Heart left ventricle (tissue), 16 donors: ENCODE data around the gene SRGAP3. TPM values are rescaled to one million over a fixed set of nuclear protein-coding genes. Genes with fewer than 3 reads are reported as not detected.

Source experiments
- ATAC-seq, 4 donors: fragments of 200-7000 bp; cut with Tn5 transposase; one replicate each; pipeline ENCODE4 v1.9.1; 2020 to 2022; ENCODE audit warnings: moderate library complexity in 4 of 4, mild to moderate bottlenecking in 3 of 4, moderate number of reproducible peaks in 1 of 4
- DNase-seq, 5 donors: peaks; one replicate each; pipeline ENCODE4 v3.0.0-alpha.2; 2020
- H3K27ac ChIP-seq, 12 donors: fragments of 200-600 bp; sonication (generic) in 4 of 12; one replicate each; pipeline versions ENCODE4 v1.5.0 to v1.8.0; 2016 to 2022; ENCODE audit warnings: mild to moderate bottlenecking in 2 of 12
- H3K27me3 ChIP-seq, 9 donors: fragments of 200-600 bp; sonication (generic) in 2 of 9; one replicate each; pipeline versions ENCODE4 v1.5.1 to v1.8.0; 2016 to 2022; ENCODE audit warnings: mild to moderate bottlenecking in 3 of 9
- H3K36me3 ChIP-seq, 9 donors: fragments of 200-600 bp; sonication (generic) in 2 of 9; one replicate each; pipeline versions ENCODE4 v1.5.0 to v1.8.0; 2018 to 2022; ENCODE audit warnings: mild to moderate bottlenecking in 2 of 9
- H3K4me1 ChIP-seq, 12 donors: fragments of 200-600 bp; sonication (generic) in 4 of 12; one replicate each; pipeline versions ENCODE4 v1.5.0 to v1.8.0; 2016 to 2022; ENCODE audit warnings: mild to moderate bottlenecking in 3 of 12
- H3K4me3 ChIP-seq, 12 donors: fragments of 200-600 bp; sonication (generic) in 4 of 12; one replicate each; pipeline versions ENCODE4 v1.5.0 to v1.8.0; 2017 to 2022; ENCODE audit warnings: mild to moderate bottlenecking in 9 of 12, moderate library complexity in 4 of 12
- H3K9me3 ChIP-seq, 12 donors: fragments of 200-600 bp; sonication (generic) in 4 of 12; one replicate each; pipeline versions ENCODE4 v1.5.0 to v1.8.0; 2016 to 2022; ENCODE audit warnings: mild to moderate bottlenecking in 1 of 12
- POLR2A ChIP-seq, 2 donors: fragments of 450-650 bp; IDR thresholded peaks; one replicate each; pipeline ENCODE4 v1.6.1; 2017; ENCODE audit warnings: antibody characterized with exemption in 2 of 2, mild to moderate bottlenecking in 2 of 2, moderate library complexity in 2 of 2
- WGBS, 4 donors: extraction: QIAGEN DNeasy Blood & Tissue Kit in 2 of 4; methylation state at CpG; one replicate each; pipeline versions ENCODE4 v1.1.5 to v1.1.7; 2013 to 2018; 5-methylcytosine and 5-hydroxymethylcytosine counted together
- intact Hi-C, 10 donors: fragments of 100-400 bp; cut with DNase I; formaldehyde crosslinking; loops; one replicate each; pipeline versions ENCODE4 v1.11.1 to v1.14.2; 2022
- polyA plus RNA-seq, 2 donors: library from polyadenylated mRNA; stranded (reverse); fragments of 200-250 nt; gene quantifications; one replicate each; pipeline ENCODE4 v1.2.3, GENCODE V29; 2013
- total RNA-seq, 9 donors: library from RNA; depleted of rRNA in 2 of 9; stranded (reverse); fragments of >200 nt in 2 of 9; fragmentation: NEBNext Ultra II Directional in 3 of 9; extraction: Animal tissue kit (Norgen Biotek cat#: 25700) in 3 of 9; gene quantifications; one replicate each; pipeline versions ENCODE4 v1.1.0 to v1.2.4, GENCODE V29; 2016 to 2023
- TF ChIP-seq, protein P1 (sequence below), 12 donors: fragments of 200-600 bp; sonication (generic) in 4 of 12; IDR thresholded peaks; one replicate each; pipeline versions ENCODE4 v1.5.0 to v1.8.0; 2018 to 2022; ENCODE audit warnings: antibody characterized with exemption in 12 of 12, mild to moderate bottlenecking in 5 of 12
- donor health status: ischemic (EF 13 %, LVEDD 7.1; RV severe dilation, severe dysfunction).
- donor health status: healthy with polysubstance abuse.
- donor health status: DM: no; HTN: yes; CAD: no.
- donor health status: DM: no; HTN: no; CAD: no.
- donor health status: ischemic (EF 25% LVEDD 6.9; RV normal size, moderate dysfunction).
- donor health status: ischemic (EF 25% LVEDD 5.7; RV mildly dilated, moderate dysfunction).
- donor health status: healthy.
- donor health status: DM: yes; HTN: yes; CAD: no.
- donor health status: ischemic (EF 35%, LVEDD 5.7; RV mildly dilated, moderate dysfunction).
- donor health status: nonischemic (EF 11% LVEDD 7.7; RV severe dilation, severe dysfunction).
- donor health status: DM: yes; HTN: yes; CAD: no.
- donor health status: PGD.
- donor health status: ischemic (EF 29% LVEDD 5.4; RV normal size, mild dysfunction).
- donor health status: nonischemic (EF 23%, LVEDD 6.1; RV moderate dilation, normal function).

Gene SRGAP3
- total and polyA plus RNA-seq, 11 donors, result 1.4 to 16.8 (median 9.0) TPM

- peaks cover 0 to 2% (median 0%) of the 10 kb centered on the region in 9 donors for H3K27me3 ChIP-seq
Measured at GRCh38 chr3:9143184-9143583, 106.3 kb downstream of the SRGAP3 start.

DNA sequence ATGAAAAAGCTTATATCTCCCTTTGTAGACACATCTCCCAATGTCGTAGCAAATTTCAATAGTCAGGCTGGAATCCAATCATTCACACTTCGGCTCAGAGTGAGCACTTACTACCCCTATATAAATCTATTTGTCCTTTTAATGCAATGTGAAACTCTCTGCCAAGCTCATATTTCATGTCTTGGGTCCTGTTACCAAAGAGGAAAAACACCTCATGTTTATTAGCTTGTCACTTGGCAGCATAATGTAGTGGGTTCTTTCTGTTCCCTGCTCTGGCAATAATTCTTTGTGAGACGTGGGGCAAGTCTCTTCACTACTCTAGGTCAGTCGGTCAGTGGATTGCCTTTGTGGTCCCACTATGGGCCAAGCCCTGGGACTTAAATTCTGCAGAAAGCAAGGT, 107.1 kb downstream of the SRGAP3 start:
- DNase-seq (no peak), ATAC-seq (peak; percentile 19 to 86 (median 70))
- H3K27ac ChIP-seq, result peak overlapping the region in 4 of 12 donors; percentile 9 to 46 (median 30)
- WGBS, 4 donors, result 28 to 54% (median 45%) methylated on average over 4 of the region's 4 CpGs
- intact Hi-C loops, result no loop called here
- H3K4me1 ChIP-seq, result peaks cover 0 to 26% (median 7%) of the 10 kb centered on the region in 12 donors
- H3K9me3 ChIP-seq, result peaks cover 0 to 7% (median 0%) of the 10 kb centered on the region in 12 donors
- no peaks in the 10 kb centered on the region for H3K36me3 ChIP-seq
- peaks cover 0 to 2% (median 0%) of the 10 kb centered on the region in 9 donors for H3K27me3 ChIP-seq
- TF ChIP-seq, protein P1, sequence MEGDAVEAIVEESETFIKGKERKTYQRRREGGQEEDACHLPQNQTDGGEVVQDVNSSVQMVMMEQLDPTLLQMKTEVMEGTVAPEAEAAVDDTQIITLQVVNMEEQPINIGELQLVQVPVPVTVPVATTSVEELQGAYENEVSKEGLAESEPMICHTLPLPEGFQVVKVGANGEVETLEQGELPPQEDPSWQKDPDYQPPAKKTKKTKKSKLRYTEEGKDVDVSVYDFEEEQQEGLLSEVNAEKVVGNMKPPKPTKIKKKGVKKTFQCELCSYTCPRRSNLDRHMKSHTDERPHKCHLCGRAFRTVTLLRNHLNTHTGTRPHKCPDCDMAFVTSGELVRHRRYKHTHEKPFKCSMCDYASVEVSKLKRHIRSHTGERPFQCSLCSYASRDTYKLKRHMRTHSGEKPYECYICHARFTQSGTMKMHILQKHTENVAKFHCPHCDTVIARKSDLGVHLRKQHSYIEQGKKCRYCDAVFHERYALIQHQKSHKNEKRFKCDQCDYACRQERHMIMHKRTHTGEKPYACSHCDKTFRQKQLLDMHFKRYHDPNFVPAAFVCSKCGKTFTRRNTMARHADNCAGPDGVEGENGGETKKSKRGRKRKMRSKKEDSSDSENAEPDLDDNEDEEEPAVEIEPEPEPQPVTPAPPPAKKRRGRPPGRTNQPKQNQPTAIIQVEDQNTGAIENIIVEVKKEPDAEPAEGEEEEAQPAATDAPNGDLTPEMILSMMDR (IDR thresholded peaks at IDR 0.05), result no peak
- no peak for TF ChIP-seq POLR2A (IDR thresholded peaks at IDR 0.05)
- no peak overlapping the region for H3K4me3 ChIP-seq

More at GRCh38 chr3:9143184-9143583, 106.3 kb downstream of the SRGAP3 start:
- DNase-seq, result no peak
- no peak overlapping the region for H3K4me3 ChIP-seq
- intact Hi-C loops, result no loop called here
- H3K4me1 ChIP-seq, result peaks cover 0 to 26% (median 7%) of the 10 kb centered on the region in 12 donors
- TF ChIP-seq, protein P1 (IDR thresholded peaks at IDR 0.05), result no peak
- TF ChIP-seq POLR2A (IDR thresholded peaks at IDR 0.05), result no peak
- peak overlapping the region in 1 of 12 donors; percentile 9 for H3K27ac ChIP-seq
- no peaks in the 10 kb centered on the region for H3K36me3 ChIP-seq
- peaks cover 0 to 7% (median 0%) of the 10 kb centered on the region in 12 donors for H3K9me3 ChIP-seq
- 86 to 96% (median 89%) methylated on average over 2 of the region's 2 CpGs for WGBS, 4 donors
- ATAC-seq, result peak; percentile 29 to 34 (median 32)

DNA sequence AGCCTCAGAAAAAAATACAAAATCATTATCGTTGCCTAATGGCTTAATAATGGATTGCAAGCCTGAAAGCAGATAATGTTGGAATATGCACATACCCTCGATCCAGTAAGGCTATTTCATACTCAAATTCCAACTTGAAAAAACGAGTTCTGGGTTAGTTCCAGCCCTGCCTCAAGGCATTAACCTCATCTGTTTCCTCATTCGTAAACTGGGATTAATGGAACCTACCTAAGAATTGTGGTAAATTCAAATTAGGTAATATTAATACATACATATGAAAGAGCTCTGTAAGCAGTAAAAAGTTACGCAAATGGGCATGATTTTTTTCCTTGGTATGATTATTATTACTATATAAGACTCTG, 107.5 kb downstream of the SRGAP3 start:
- H3K27ac ChIP-seq, result peak overlapping the region in 4 of 12 donors; percentile 7 to 46 (median 30)
- TF ChIP-seq, protein P1 (IDR thresholded peaks at IDR 0.05), result no peak
- no peak for TF ChIP-seq POLR2A (IDR thresholded peaks at IDR 0.05)
- H3K4me3 ChIP-seq, result no peak overlapping the region
- H3K27me3 ChIP-seq, result peaks cover 0 to 3% (median 0%) of the 10 kb centered on the region in 9 donors
- DNase-seq, result no peak
- intact Hi-C loops, result no loop called here
- no peak for ATAC-seq
- peaks cover 0 to 26% (median 7%) of the 10 kb centered on the region in 12 donors for H3K4me1 ChIP-seq
- H3K9me3 ChIP-seq, result peaks cover 0 to 7% (median 0%) of the 10 kb centered on the region in 12 donors
- no peaks in the 10 kb centered on the region for H3K36me3 ChIP-seq
- WGBS, 4 donors, result 52 to 74% (median 58%) methylated on average over 5 of the region's 5 CpGs

GRCh38 chr3:9139366-9139765, 110.1 kb downstream of the SRGAP3 start:
- no peak for ATAC-seq
- H3K9me3 ChIP-seq, result peaks cover 0 to 7% (median 0%) of the 10 kb centered on the region in 12 donors
- H3K27me3 ChIP-seq, result peaks cover 0 to 11% (median 0%) of the 10 kb centered on the region in 9 donors
- H3K4me3 ChIP-seq, result no peak overlapping the region
- intact Hi-C loops, result loop anchor here in 1 of 10 donors (5.0 kb wide), 1 partner anchor 108 kb away; the partner anchor contains the start of gene SRGAP3
- no peak overlapping the region for H3K27ac ChIP-seq
- H3K36me3 ChIP-seq, result no peaks in the 10 kb centered on the region
- WGBS, 4 donors, result 92 to 98% (median 97%) methylated on average over 4 of the region's 4 CpGs
- DNase-seq, result no peak
- peaks cover 0 to 42% (median 10%) of the 10 kb centered on the region in 12 donors for H3K4me1 ChIP-seq
- TF ChIP-seq, protein P1 (IDR thresholded peaks at IDR 0.05), result no peak
- no peak for TF ChIP-seq POLR2A (IDR thresholded peaks at IDR 0.05)
